Testis (tissue), 3 donors: Measurements from ENCODE around the gene NFIA. TPM values are rescaled to one million over a fixed set of nuclear protein-coding genes. Genes with fewer than 3 reads are reported as not detected.

ENCODE experiments used
- DNase-seq: peaks from one replicate; pipeline ENCODE4 v3.0.0-alpha.2; 2019
- H3K27ac ChIP-seq, 2 donors: fragments of 200-600 bp; sonication (generic); one replicate each; pipeline ENCODE4 v1.5.1; 2019
- H3K27me3 ChIP-seq: fragments of 200-600 bp; sonication (generic); one replicate; pipeline ENCODE4 v1.5.1; 2019
- H3K36me3 ChIP-seq: fragments of 200-600 bp; sonication (generic); one replicate; pipeline ENCODE4 v1.5.1; 2017; ENCODE audit warnings: low read depth; ENCODE audit errors: missing control alignments
- H3K4me1 ChIP-seq: fragments of 200-600 bp; sonication (generic); one replicate; pipeline ENCODE4 v1.5.1; 2019
- H3K4me3 ChIP-seq, 2 donors: fragments of 200-600 bp; sonication (generic); one replicate each; pipeline ENCODE4 v1.5.1; 2017 to 2019
- H3K9me3 ChIP-seq: fragments of 200-600 bp; sonication (generic); one replicate; pipeline ENCODE4 v1.5.1; 2017
- CTCF ChIP-seq, 3 experiments: fragments of 450-650 bp in 2 of 3; fragments of 200-600 bp in 1 of 3; sonication (generic) in 1 of 3; IDR thresholded peaks; one replicate each; pipeline ENCODE4 v1.5.1; 2016 to 2019; ENCODE audit warnings: antibody characterized with exemption in 3 of 3, mild to moderate bottlenecking in 2 of 3, moderate library complexity in 1 of 3
- POLR2A ChIP-seq: fragments of 450-650 bp; IDR thresholded peaks from one replicate; pipeline ENCODE4 v1.6.1; 2017; ENCODE audit warnings: antibody characterized with exemption, mild to moderate bottlenecking, moderate library complexity
- WGBS, 2 donors: methylation state at CpG; one replicate each; pipeline ENCODE4 v1.1.5; 2018; 5-methylcytosine and 5-hydroxymethylcytosine counted together
- intact Hi-C: fragments of 100-400 bp; cut with DNase I; formaldehyde crosslinking; loops from one replicate; pipeline ENCODE4 v1.15.1; 2023; ENCODE audit warnings: low total_unique reads
- polyA plus RNA-seq: library from polyadenylated mRNA; stranded (reverse); fragments of 350-450 nt; fragmentation: Illumina TruSeq; extraction: RNeasy Lipid Tissue Mini Kit (QIAGEN cat#74804); gene quantifications from one replicate; pipeline ENCODE4 v1.2.3, GENCODE V29; 2014; ENCODE audit warnings: low read depth, low replicate concordance; ENCODE audit not compliant: insufficient read depth
- total RNA-seq, 2 donors: library from RNA; depleted of rRNA; stranded (reverse); fragments of >200 nt; gene quantifications; one replicate each; pipeline ENCODE4 v1.2.3, GENCODE V29; 2016

NFIA gene
- total and polyA plus RNA-seq, 3 donors from 2014 or later: 11.6 to 78.9 (median 53.5) TPM

DNA sequence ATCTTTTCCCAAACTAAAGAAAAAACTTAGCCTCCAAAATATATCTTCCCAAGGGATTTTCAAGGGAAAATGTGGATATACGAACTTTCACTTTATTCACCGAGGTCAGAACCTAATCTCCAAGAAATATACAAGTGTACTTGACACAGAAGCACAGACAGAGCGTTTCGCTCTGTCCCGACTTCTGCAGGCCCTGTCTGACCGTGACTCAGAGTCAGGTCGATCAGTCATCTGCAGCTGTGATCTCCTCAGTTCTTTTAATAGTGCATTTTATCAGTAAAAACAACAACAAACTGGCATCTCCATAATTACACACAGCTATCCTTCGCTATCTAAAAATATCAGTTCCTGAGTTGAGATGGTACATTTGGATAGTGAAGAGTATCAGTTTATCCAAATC, 416.0 kb downstream of the NFIA start:
- Histone ChIP-seq H3K27ac (peak overlapping the region in 1 of 2 donors; percentile 11), H3K9me3 (no peaks in the 10 kb centered on the region), H3K4me3 (no peak overlapping the region), H3K4me1 (peaks cover 14% of the 10 kb centered on the region), H3K27me3 (no peaks in the 10 kb centered on the region), H3K36me3 (no peaks in the 10 kb centered on the region)
- 58 to 68% methylated on average over 8 of the region's 8 CpGs for WGBS, 2 donors
- DNase-seq: no peak
- intact Hi-C loops: no loop called here
- TF ChIP-seq POLR2A: no peak
- no peak for TF ChIP-seq CTCF (IDR thresholded peaks at IDR 0.05)

- intact Hi-C loops: no loop called here
- Histone ChIP-seq H3K9me3 (no peaks in the 10 kb centered on the region), H3K27ac (no peak overlapping the region), H3K4me1 (peaks cover 14% of the 10 kb centered on the region), H3K27me3 (no peaks in the 10 kb centered on the region), H3K4me3 (no peak overlapping the region), H3K36me3 (no peaks in the 10 kb centered on the region)
- DNase-seq: no peak
- WGBS, 2 donors: 71 to 74% methylated on average over 12 of the region's 12 CpGs
- TF ChIP-seq POLR2A: no peak
- no peak for TF ChIP-seq CTCF (IDR thresholded peaks at IDR 0.05)
These were observed 419.9 kb downstream of the NFIA start for GRCh38 chr1:61501971-61502916.

DNA sequence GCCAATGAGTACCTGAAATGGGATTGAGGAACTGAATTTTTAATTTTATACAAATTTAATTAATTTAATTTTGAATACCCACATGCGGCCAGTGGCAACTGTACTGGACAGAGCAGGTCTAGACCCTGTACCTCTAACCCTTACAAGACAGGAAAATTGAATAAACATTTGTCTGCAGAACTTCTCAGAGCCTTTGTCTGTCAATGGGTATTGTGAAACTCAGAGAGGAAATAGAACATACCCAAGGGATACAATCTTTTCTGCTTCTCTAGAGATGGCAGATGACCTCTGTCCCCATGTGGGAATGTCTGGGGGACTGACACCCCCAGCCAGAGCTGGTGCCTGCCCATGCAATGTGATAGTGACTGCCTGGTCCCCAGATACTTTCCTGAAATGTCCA, 421.9 kb downstream of the NFIA start:
- Histone ChIP-seq H3K4me3 (no peak overlapping the region), H3K9me3 (no peaks in the 10 kb centered on the region), H3K36me3 (no peaks in the 10 kb centered on the region), H3K4me1 (no peaks in the 10 kb centered on the region), H3K27ac (no peak overlapping the region), H3K27me3 (no peaks in the 10 kb centered on the region)
- intact Hi-C loops: no loop called here
- 88 to 100% methylated on average over 1 of the region's 1 CpG for WGBS, 2 donors
- TF ChIP-seq CTCF (IDR thresholded peaks at IDR 0.05) (no peak), POLR2A (no peak)
- DNase-seq: no peak

GRCh38 chr1:61504852-61505390, 422.6 kb downstream of the NFIA start:
- no peak for DNase-seq
- H3K9me3 ChIP-seq: no peaks in the 10 kb centered on the region
- intact Hi-C loops: no loop called here
- 87 to 89% methylated on average over 4 of the region's 4 CpGs for WGBS, 2 donors
- no peak for TF ChIP-seq POLR2A
- no peak for TF ChIP-seq CTCF (IDR thresholded peaks at IDR 0.05)
- H3K27ac ChIP-seq: no peak overlapping the region
- no peaks in the 10 kb centered on the region for H3K4me1 ChIP-seq
- no peak overlapping the region for H3K4me3 ChIP-seq
- no peaks in the 10 kb centered on the region for H3K36me3 ChIP-seq
- no peaks in the 10 kb centered on the region for H3K27me3 ChIP-seq
